HCEC 1CT (cell line): ENCODE measurements around the gene M6PR.
"Not testable (repeated sequence)": the region's sequence is repeated elsewhere in the genome, so short reads cannot be mapped to it uniquely, and the experiment has no call there.

Experiments used
- DNase-seq: peaks from one replicate; pipeline ENCODE4 v3.0.0-alpha.2; 2017

The M6PR gene

DNA sequence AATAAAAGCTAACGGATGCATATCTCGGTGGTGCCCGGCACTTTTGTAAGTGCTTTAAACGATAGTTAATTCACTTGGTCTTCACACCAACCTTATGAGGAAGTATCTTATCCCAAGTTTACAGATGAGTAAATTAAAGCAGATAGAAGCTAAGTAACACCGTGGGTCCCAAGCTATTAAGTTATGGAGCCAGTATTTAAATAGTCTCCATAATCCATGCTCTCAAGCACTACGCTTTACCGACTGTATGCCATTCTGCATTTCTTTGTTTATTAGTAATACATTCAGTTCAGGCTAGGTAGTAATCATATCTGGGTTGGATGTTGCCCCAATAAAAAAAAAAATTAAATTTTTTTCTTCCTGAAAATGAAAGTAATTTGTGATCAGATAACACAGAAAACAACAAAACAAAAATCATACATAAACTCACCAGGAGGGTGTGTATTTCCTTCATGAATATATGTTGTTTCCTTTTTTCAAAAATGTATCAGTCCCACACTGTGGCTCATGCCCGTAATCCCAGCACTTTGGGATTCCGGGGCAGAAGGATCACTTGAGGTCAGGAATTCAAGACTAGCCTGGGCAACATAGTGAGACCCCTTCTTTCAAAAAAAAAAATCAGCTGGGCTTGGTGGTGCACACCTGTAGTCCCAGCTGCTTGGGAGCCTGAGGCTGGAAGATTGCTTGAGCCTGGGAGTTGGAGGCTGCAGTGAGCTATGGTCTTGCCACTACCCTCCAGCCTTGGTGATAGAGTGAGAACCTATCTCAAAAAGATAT is 1.4 kb upstream of the M6PR start:
- no peak for DNase-seq

DNA sequence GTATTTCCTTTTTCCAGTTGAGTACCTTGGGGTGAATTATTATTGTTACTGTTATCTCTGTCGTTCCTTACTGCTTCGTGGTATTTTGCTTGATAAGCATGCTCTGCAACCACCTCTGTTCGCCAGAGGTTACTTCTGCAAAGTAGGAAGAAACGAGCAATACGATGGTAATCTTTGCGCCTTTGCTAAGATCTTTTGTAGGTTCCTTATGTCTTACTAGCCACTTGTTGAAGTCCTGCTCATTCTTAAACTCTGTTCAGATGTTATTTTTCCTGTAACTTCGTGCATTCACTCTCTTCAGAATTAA is 729 bp upstream of the M6PR start:
- DNase-seq = no peak

DNA sequence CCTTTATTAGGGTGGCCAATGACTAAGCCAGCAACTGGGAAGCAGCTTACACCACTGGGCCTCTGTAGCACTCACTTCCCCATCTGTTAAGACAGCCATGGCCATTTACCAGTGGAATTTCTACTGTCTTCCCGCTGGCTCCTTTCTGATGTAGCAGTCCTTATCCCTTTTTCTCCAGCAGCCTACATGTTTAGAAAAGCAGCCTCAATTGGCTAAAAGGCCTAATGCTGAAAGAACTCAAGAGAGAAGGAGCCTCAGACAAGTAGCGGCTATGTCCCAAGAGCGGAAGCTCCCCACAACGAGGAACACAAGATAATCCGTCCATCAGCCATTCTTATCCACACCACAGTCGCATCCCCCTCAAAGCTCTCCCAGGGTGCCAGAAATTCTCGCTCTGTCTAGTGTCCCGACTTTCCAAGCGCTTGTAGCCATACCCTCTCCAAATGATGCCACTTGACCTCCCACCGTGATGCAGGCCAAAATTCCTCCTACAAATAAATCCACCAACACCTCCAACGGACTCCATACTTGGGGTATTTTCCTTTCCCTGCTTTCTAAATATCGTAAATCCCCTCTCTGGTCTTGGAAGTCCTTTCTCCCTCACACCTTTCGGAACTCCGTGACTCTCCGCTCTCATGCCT is 624 bp downstream of the M6PR start:
- DNase-seq = peak; percentile 40

DNA sequence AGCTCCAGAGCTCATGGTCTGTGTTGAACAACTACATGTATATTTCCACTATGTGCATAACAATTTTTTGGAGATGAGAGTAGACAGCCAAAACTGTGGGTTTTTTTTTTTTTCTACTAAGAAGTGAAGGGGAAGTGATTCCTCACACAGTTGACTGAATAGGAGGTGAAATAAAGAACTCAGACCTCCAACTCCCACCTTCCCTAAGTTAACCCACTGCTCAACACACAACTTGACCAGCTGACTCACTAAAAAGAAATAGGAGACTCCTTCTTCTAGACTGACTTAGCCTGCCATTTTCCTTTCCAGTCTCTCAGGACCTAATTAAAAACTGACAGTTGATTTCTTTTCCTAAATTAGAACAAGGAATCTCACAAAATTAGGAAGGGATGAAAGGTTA is 1.7 kb downstream of the M6PR start:
- no peak for DNase-seq

DNA sequence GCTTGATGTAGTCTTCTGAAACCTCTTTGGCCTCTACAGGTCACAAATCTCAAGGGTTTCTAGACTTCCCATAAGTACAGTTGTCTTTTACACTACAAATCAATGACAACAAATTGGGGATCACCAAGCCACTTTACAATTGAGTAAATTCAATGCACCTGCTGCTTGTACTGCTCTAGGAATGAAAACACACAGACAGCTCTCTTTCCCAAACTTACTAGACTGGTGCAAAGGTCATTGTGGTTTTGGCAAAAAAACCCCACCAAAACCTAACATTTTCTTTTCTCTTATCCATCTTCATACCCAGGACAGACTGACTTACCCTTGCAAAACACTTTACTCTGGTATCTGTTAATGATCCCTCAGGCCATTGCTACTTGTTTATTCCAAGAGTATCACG is 2.7 kb downstream of the M6PR start:
- no peak for DNase-seq

DNA sequence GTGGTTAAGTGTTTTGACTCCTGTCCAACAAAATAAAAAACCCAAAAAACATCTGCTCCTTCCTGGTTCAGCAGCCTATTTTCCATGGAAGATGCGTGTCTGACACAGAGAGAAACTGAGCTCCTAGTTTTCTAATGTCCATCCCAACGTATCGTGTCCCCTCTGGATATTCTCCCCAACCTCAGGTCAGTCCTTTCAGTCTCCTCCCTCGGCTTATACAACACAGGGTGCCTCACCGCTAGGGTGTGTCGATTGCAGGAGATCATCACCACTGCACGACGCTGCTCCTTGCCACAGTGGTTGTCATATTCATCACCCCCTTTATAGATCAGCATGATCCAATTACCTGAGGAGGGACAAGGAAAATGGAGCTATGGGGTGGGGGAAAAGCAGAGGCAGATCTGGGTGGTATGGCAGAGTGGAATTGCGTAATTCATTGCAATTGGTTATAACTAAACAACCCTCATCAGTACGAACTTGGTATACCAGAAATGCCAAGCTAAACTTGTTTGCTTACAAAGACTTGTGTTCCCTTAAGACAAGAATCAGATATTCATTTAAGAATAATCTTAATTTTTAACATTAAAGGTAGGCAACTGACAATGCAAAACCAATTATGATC is 5.8 kb downstream of the M6PR start:
- no peak for DNase-seq

DNA sequence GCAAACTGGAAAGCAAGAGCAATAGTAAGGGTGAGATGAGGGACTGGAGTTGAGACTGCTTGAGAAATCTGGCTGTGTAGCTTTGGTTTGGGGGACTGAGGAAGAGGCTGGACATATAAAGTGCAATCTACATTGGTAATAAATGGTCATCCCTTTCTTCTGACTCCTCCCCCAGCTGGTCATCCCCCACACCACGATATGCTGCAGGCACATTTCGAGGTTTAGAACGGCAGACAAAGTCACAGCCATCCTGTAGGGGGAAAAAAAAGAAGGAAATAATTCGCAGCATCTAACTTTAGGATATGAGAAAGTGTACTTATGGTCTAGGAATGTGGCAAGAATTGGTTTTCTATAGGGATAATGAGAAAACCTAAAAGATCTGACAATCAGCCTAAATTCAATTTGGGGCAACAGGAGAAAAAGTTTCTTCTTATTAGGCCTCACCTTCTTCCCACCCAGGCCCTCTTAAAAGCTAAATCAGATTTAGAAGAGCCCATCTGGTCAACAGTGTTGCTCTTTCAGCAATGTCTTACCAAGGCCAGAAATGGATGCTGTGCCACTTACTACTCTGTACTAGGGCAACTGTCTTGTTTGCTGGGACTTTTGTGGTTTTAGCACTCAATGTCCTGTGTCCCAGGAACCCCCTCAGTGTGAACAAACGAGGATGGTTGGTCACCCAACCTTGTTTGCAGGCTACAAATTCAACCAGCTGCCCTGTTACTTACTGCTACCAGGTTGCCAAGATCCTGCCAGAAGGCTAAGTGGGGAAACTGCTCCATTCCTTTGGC is 7.6 kb downstream of the M6PR start:
- DNase-seq = no peak

DNA sequence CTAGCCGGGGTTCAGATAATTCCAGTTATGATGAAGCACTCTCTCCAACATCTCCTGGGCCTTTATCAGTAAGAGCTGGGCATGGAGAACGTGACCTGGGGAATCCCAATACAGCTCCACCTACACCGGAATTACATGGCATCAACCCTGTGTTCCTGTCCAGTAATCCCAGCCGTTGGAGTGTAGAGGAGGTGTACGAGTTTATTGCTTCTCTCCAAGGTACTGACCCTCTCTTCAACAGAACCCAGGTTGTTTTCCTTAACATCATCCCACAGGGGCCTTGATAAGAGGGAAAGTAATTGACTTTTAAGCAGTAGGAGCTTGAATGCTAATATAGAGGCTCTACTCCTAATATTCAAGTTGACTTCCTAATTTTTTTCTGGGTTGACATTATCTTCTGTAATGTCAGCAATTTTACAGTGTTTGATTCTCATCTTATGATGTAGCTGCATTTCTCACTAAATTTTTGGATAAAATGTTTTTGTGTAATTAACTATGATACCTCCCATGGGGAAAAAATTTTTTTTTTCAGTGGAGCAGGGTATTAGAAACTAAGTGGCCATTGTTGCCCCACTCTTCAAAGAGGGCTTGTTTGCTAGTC is 11.5 kb downstream of the M6PR start:
- not testable (repeated sequence) for DNase-seq

DNA sequence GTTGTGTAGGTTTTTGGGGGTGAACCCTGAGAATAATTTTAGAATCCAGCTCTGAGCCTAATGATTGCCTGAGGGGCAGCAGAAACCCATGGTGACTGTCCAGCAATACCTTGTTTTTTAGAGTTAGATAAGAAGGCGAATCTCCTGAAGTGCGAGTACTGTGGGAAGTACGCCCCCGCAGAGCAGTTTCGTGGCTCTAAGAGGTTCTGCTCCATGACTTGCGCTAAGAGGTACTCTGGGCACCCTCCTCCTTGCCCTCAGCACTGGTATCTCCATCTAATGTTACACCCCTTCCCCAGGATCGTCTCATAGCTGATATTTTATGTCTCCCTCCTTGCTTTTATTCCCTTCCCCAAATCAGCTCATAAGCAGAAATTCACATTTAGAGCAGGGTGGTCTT is 12.7 kb downstream of the M6PR start:
- no peak for DNase-seq

DNA sequence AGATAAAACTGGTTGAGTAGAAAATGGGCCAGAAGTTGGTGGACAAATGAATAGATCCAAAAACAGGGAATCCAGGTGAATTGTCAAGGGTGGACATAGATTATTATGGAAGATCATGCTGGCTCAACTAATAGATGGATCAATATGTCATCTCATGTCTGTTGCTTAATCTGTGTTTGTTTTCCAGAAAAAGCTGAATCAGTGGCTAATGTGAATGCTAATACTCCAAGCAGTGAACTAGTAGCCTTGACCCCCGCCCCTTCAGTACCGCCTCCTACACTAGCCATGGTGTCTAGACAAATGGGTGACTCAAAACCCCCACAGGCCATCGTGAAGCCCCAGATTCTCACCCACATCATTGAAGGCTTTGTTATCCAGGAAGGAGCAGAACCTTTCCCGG is 15.4 kb downstream of the M6PR start:
- not testable (repeated sequence) for DNase-seq

DNA sequence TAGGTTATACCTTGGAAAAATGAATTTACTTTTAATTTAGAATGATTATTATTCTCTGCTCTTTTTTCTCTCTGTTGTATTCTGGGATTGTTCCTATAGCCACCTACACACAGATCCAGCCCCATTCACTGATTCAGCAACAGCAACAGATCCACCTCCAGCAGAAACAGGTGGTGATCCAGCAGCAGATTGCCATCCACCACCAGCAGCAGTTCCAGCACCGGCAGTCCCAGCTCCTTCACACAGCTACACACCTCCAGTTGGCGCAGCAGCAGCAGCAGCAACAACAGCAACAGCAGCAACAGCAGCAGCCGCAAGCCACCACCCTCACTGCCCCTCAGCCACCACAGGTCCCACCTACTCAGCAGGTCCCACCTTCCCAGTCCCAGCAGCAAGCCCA is 17.0 kb downstream of the M6PR start:
- DNase-seq = not testable (repeated sequence)

DNA sequence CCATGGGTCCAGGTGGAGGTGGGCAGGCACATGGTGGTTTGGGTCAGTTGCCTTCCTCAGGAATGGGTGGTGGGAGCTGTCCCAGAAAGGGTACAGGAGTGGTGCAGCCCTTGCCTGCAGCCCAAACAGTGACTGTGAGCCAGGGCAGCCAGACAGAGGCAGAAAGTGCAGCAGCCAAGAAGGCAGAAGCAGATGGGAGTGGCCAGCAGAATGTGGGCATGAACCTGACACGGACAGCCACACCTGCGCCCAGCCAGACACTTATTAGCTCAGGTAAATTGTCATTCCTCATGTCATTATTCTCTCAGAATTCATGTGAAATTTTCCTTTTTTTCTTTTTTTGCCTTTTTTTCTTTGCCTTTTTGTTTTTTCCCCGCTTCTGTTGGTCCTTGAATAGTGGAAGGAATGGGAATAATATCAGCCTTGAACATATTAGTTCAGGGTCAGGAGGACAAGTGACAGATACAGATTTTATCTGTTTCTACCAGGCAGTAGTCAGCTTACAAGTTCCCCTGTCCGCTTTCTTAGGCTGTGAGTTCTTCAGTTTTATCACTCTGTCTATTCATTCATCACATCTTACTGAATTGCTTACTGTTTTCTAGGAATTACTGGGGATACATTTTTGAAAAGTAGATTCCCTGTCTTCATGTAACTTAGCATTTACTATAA is 18.7 kb downstream of the M6PR start:
- not testable (repeated sequence) for DNase-seq

DNA sequence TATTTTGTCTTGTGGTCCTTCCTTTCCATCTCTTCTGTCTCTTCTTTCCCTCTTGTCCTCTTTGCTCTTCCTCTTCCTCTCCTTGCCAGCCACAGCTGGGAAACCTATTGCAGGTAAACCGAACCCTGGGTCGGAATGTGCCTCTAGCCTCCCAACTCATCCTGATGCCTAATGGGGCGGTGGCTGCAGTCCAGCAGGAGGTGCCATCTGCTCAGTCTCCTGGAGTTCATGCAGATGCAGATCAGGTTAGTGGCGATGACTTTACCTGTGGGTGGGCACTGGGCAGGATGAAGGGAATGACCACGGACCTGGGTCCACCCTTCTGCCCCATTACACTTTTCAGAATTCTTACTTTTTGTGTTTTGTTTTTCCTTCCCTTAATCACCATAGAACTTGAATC is 26.9 kb downstream of the M6PR start:
- DNase-seq = no peak

DNA sequence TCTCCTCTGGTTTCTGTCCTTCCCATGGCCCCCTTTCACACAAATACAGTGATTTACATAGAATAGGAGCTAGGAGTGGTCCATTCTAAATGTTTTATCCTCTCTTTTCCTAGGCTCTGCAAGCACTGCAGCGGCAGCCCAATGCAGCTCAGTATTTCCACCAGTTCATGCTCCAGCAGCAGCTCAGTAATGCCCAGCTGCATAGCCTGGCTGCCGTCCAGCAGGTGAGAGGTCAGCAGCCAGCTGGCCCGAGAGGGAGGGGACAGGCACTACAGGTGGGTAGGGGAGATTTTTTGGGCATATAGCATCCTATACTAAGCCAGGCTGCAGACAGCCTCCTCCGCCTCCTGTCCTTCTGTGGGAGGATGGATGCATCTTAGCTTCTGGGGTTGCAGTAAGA is 29.8 kb downstream of the M6PR start:
- not testable (repeated sequence) for DNase-seq

DNA sequence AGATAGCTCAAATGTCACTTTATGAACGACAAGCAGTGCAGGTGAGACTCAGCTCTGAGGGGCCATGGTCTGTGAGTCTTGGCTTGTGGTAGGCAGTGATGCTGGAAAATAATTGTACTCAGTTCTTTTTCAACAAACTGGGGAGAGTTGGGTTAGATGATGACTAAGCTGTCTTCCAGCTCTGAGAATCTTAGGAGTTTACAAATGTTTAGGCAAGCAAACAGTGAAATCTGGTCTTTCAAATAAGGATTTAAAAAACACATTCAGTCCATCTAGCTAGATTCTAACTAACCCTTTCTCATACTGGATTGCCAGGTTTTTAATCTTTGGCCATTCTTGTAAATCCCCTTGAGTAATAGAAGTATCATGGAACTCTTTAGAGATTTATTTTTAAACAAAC is 31.7 kb downstream of the M6PR start:
- no peak for DNase-seq

DNA sequence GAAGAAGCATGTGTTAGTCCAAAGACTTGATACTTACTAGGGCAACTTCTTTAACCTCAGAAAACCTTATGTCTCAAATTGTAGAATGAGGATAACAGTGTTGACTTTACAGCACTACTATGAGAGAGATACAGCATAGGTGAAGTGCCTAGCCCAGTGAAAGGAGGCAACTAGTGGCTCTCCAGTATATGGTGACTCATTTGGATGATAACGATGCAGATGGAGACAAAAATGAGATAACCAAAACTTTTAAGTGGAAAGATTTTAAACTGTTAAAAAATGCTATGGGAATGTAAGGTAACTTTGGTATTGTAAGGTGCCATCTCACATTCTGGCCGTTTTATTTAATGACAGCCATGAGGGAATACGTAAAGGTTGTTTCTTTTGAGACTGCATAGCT is 32.4 kb downstream of the M6PR start:
- no peak for DNase-seq

DNA sequence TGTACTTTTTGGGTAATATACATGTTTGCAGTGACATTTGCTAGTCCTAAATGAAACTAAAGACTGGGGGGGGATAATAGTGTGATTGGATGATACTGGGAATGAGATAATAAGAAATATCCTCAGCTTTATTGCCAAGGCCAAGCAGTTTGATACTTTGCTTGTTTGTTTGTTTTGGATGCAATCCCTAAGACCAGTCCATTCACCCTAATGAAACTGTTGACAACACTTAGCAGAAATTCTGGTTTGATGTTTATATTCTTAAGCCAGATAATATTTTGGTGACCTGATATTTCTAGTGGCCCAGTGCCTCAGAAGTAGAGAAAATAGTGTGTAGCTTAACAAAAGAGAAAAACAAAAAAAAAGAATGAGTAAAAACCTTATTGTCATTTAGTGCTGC is 33.3 kb downstream of the M6PR start:
- DNase-seq = no peak

DNA sequence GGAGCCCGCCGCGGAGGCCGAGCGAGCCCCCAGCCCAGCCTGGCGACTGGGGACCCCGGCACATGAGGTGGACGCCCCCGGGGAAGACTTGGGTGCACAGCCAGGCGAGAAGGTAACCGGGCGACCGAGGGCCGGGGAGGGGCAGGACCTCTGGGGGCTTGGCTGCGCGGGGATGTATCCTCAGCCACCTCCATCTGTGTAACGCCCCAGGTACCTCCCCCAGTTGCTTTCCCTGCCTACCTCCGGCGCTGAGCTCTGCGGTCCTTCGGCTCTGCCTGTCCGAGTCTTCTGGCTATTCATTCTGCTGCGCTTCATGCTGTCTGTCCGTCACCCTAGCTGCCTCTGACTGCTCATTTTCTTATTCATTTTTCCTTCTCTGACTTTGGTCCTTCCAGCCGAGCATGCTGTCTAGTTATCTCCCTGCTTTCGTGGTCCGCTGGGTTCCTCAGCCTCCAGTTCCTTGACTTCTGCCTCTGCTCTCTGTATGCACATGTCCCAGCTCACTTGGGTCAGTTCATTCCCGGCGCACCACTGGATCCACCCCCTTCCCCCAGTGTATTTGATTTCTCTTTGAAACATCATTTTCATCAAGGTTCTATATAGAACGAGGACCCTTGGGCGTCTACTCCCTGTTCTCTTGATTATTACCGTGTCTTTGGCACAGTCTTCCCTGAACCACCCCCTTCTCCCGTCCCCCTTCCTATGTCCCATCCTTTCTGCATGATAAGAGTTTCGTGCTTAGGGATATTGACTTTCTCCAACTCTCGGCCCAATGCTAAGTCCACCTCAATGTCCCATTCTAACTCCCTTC is 34.5 kb downstream of the M6PR start:
- peak; percentile 42 for DNase-seq

DNA sequence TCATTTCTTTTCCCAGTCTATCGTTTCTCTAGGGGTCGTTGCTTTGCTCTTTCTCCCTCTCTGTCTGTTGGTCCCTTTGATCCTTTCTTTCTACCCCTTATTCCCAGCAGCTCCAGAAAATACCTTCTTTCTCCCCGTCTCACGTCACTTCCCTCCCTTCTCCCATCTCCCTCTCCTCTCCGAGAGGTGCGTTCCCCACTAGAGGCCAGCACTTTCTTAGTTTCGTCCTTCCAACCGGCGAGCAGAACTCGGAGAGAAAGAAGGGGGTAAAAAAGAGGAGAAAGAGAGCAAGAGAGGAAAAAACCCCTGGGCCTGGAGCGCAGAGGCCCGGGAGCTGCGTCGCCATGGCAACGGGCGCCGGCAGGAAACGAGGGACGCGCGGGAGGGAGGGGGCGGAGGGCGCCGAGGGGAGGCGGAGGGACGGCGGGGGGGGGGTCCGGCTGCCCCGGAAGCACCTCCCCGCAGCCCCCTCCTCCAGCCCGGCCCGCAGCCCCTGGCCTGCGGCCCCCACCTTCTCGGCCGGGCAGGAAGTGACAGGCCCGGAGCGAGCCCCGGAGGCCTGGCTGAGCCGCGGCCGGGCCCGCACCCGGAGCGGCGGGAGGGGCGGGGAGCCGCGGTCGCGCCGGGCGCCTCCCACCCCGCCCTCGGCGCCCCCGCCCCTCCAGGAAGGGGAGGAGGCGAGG is 35.3 kb downstream of the M6PR start, which contains the start of gene PHC1:
Gene PHC1, plus strand, starts transcription at position 477 of the 683 bp plus-strand sequence. CDS start 3,169 bp downstream, outside the sequence.
- peak; percentile 61 for DNase-seq

DNA sequence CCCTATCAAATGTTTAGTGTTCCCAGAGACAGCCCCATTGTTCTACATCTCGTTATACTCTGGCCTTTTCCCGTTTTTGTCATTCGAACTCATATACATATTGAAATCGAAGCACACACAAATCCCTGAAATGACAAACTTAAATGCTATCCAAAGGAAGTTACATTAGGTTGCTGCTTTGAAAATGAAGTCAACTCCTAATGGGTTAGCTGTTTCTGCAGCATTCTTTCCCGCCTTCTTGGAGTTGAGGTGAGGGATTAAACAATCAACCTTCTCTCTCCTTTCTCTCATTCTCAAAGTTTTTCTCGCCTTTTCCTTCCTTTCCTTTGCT is 35.8 kb downstream of the M6PR start:
- DNase-seq = no peak

DNA sequence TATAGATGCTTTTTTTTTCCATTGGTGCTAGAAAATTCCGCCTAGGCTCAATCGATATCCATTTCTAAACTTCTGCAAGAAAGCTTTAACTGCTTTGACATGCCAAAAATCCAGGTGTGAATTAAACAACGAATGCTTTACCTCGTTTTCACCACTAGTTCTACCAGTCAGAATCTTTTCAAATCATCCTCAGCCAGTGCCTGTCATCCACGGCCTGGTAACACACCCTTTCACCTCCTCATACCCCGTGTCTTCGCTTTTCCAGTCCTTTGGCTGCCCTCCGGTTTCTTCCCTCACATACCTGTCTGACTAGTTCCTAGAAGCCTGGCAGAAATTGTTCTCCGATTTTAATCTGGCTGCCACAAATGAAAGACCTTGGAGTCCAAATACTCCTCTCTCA is 36.5 kb downstream of the M6PR start:
- no peak for DNase-seq
